Spleen (tissue), 7 donors: ENCODE data around the gene UBE2E2.

Experiments used
- POLR2A ChIP-seq, 3 donors: fragments of 450-650 bp; IDR thresholded peaks; one replicate each; pipeline ENCODE4 v1.5.1; 2017; ENCODE audit warnings: antibody characterized with exemption in 3 of 3, mild to moderate bottlenecking in 1 of 3
- TF ChIP-seq, protein P1 (sequence below), 11 experiments: fragments of 200-600 bp in 7 of 11; fragments of 450-650 bp in 4 of 11; sonication (generic) in 4 of 11; IDR thresholded peaks in 8 of 11; conservative IDR thresholded peaks in 3 of 11; 1 replicate in 7 of 11; 2 replicates in 4 of 11; pipeline versions ENCODE4 v1.4.0 to v1.8.0; 2016 to 2021; ENCODE audit warnings: antibody characterized with exemption in 11 of 11, inconsistent platforms in 4 of 11, mild to moderate bottlenecking in 1 of 11
- donor health status: DM: no; HTN: no; CAD: no; lungs with moderate emphysema.
- donor health status: DM: no; HTN: no; CAD: no.
- donor health status: DM: no; HTN: no; CAD: no.

DNA sequence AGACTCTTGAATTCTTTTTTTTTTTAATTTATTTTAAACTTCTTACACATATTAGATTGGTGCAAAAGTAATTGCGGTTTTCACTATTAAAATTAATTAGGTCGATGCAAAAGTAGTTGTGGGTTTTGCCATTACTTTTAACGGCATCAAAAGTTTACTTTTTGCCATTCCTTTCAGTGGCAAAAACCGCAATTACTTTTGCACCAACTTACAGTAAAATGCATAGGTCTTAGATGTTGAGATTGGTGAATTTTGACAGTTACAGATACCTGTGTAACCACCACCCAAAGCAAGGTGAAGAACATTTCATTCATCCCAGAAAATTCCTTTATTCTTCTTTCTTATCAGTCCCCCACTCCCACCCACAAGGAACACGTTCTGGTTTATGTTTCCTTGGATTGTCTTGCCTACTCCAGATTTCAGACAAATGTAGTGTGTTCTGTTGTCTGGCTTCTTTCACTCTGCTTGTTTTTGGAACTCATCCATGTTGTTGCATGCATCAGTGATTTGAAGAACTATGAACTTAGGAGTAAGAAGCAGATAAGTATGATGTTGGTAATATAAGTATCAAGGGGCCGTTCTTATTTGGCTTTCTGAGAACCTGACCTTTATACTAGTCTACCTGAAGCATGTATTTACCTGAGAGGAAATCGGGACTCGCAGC lies 404.2 kb downstream of the UBE2E2 start:
- TF ChIP-seq, protein P1, sequence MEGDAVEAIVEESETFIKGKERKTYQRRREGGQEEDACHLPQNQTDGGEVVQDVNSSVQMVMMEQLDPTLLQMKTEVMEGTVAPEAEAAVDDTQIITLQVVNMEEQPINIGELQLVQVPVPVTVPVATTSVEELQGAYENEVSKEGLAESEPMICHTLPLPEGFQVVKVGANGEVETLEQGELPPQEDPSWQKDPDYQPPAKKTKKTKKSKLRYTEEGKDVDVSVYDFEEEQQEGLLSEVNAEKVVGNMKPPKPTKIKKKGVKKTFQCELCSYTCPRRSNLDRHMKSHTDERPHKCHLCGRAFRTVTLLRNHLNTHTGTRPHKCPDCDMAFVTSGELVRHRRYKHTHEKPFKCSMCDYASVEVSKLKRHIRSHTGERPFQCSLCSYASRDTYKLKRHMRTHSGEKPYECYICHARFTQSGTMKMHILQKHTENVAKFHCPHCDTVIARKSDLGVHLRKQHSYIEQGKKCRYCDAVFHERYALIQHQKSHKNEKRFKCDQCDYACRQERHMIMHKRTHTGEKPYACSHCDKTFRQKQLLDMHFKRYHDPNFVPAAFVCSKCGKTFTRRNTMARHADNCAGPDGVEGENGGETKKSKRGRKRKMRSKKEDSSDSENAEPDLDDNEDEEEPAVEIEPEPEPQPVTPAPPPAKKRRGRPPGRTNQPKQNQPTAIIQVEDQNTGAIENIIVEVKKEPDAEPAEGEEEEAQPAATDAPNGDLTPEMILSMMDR (IDR thresholded peaks at IDR 0.05 in 8 of 11, conservative IDR thresholded peaks at IDR 0.05 in 3 of 11) = no peak
- no peak for TF ChIP-seq POLR2A (IDR thresholded peaks at IDR 0.05)
